ENCODE results near the gene DYNC1I2. TPM values are rescaled to one million over a fixed set of nuclear protein-coding genes. Genes with fewer than 3 reads are reported as not detected.

The DYNC1I2 gene
- total and polyA plus RNA-seq, 2 donors (not counting 3 experiments of a cell fraction or from before 2014, with no cell fraction given), result 131 to 138 TPM

DNA sequence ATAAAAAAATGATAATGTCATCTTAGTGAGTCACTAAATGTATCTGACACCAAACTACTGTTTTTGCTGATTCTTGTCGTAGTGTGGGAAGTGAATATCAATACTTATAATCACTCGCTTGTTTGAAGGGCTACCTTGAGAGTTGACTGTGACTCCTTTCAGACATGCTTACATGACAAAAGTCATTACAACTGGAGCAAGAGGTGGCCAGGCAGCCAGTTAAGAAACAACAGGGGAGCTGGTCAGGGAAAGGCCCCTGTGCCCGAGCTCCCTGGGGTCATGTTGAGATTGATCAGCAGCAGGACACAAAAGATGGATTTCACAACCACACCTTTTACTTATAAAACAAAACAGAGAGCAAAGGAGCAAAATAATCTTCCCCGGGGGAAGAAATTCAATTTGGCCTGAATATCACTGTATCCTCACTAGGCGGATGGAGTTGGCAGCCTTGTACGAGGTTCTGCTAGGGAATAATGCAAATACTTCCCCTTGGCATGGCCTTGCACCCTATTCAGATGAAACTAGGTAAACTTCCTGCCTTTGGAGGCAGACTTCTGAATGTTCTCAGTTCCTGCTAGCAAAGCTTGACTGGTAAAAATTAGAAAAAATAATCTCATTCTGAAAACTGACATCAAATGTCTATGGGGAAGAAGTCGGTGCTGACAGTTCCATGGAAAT, 101.2 kb downstream of the DYNC1I2 start:
- H3K36me3 ChIP-seq (ENCODE audit: control insufficient read depth in 2 of 2, extremely low read depth in 1 of 2, insufficient read depth in 2 of 2, low read length in 2 of 2), result peaks cover 4 to 6% of the 10 kb centered on the region in 2 experiments
- dilution Hi-C loops (cut with MboI; ENCODE audit: extremely low pct_ligation_motif_present, low sequenced_read_pairs), result no loop called here
- no peak overlapping the region for H3K9ac ChIP-seq (replicated peaks; ENCODE audit: extremely low read depth, insufficient read depth, low read length)
- CTCF ChIA-PET, result no interaction called here
- DNase-seq (ENCODE audit: low read depth, low spot score), result peak; percentile 20
- H3K79me2 ChIP-seq (ENCODE audit: control insufficient read depth, insufficient read depth, low read length), result no peaks in the 10 kb centered on the region
- FAIRE-seq, result no peak
- H2AFZ ChIP-seq (ENCODE audit: low read depth, low read length), result no peak overlapping the region
- POLR2A ChIA-PET, result no interaction called here
- H3K9me3 ChIP-seq (replicated peaks; ENCODE audit: control insufficient read depth, insufficient read depth, low read length), result no peaks in the 10 kb centered on the region
- no TSS peak for BruUV-seq (replicated peaks)
- H3K9me1 ChIP-seq (replicated peaks; ENCODE audit: control insufficient read depth, extremely low read depth, insufficient read depth, low read length), result no peaks in the 10 kb centered on the region
- no peak overlapping the region for H3K4me3 ChIP-seq (replicated peaks in 1 of 3; ENCODE audit: insufficient read depth in 1 of 3, low read depth in 1 of 3, low read length in 3 of 3)
- no peak overlapping the region for H3K27ac ChIP-seq (ENCODE audit: insufficient read depth, low read depth, low read length)
- intact Hi-C loops (cut with micrococcal nuclease), result no loop called here
- TF ChIP-seq POLR2AphosphoS5 (IDR thresholded peaks at IDR 0.05; ENCODE audit: insufficient read depth, low read depth, low read length), result no peak
- no peak overlapping the region for H3K4me2 ChIP-seq (ENCODE audit: insufficient read depth, low read length)
- H3K27me3 ChIP-seq (ENCODE audit: control insufficient read depth in 2 of 2, insufficient read depth in 2 of 2, low read length in 2 of 2), result no peaks in the 10 kb centered on the region
- H3K4me1 ChIP-seq (ENCODE audit: control insufficient read depth, extremely low read depth, insufficient read depth, low read length), result no peaks in the 10 kb centered on the region
- no peaks in the 10 kb centered on the region for H4K20me1 ChIP-seq (replicated peaks; ENCODE audit: control insufficient read depth, extremely low read depth, insufficient read depth, low read length)

GRCh38 chr2:171789956-171790355, 102.7 kb downstream of the DYNC1I2 start:
- ChIA-PET CTCF (interaction anchor here (0.6 to 2.3 kb wide), 2 partner anchors 14 to 202 kb away, joined by 3 to 8 read pairs; no protein-coding TSS in a partner anchor), POLR2A (no interaction called here)
- Histone ChIP-seq H3K9me3 (replicated peaks; ENCODE audit: control insufficient read depth, insufficient read depth, low read length) (no peaks in the 10 kb centered on the region), H3K4me2 (ENCODE audit: insufficient read depth, low read length) (no peak overlapping the region), H3K27ac (ENCODE audit: insufficient read depth, low read depth, low read length) (no peak overlapping the region), H4K20me1 (replicated peaks; ENCODE audit: control insufficient read depth, extremely low read depth, insufficient read depth, low read length) (no peaks in the 10 kb centered on the region), H3K4me1 (ENCODE audit: control insufficient read depth, extremely low read depth, insufficient read depth, low read length) (no peaks in the 10 kb centered on the region), H2AFZ (ENCODE audit: low read depth, low read length) (no peak overlapping the region), H3K27me3 (ENCODE audit: control insufficient read depth in 2 of 2, insufficient read depth in 2 of 2, low read length in 2 of 2) (no peaks in the 10 kb centered on the region), H3K4me3 (replicated peaks in 1 of 3; ENCODE audit: insufficient read depth in 1 of 3, low read depth in 1 of 3, low read length in 3 of 3) (no peak overlapping the region), H3K36me3 (ENCODE audit: control insufficient read depth in 2 of 2, extremely low read depth in 1 of 2, insufficient read depth in 2 of 2, low read length in 2 of 2) (peaks cover 4 to 6% of the 10 kb centered on the region in 2 experiments), H3K79me2 (ENCODE audit: control insufficient read depth, insufficient read depth, low read length) (no peaks in the 10 kb centered on the region), H3K9ac (replicated peaks; ENCODE audit: extremely low read depth, insufficient read depth, low read length) (no peak overlapping the region), H3K9me1 (replicated peaks; ENCODE audit: control insufficient read depth, extremely low read depth, insufficient read depth, low read length) (no peaks in the 10 kb centered on the region)
- FAIRE-seq (no peak), DNase-seq (ENCODE audit: low read depth, low spot score) (no peak)
- TF ChIP-seq MYC (IDR thresholded peaks at IDR 0.05; ENCODE audit: low read depth, low read length) (no peak), FOS (IDR thresholded peaks at IDR 0.05; ENCODE audit: borderline replicate concordance, insufficient read depth, low read length) (no peak), JUN (IDR thresholded peaks at IDR 0.05; ENCODE audit: borderline replicate concordance, insufficient read depth, insufficient read length, low read depth) (no peak), GATA2 (IDR thresholded peaks at IDR 0.05; ENCODE audit: insufficient read depth, insufficient read length, low read depth, low read length) (no peak), POLR2A (IDR thresholded peaks at IDR 0.05; ENCODE audit: low read depth, low read length) (no peak), EZH2 (IDR thresholded peaks at IDR 0.05; ENCODE audit: borderline replicate concordance, low read depth, low read length, severe bottlenecking) (no peak), POLR2AphosphoS5 (IDR thresholded peaks at IDR 0.05; ENCODE audit: insufficient read depth, low read depth, low read length) (no peak)
- TF ChIP-seq, protein P1, sequence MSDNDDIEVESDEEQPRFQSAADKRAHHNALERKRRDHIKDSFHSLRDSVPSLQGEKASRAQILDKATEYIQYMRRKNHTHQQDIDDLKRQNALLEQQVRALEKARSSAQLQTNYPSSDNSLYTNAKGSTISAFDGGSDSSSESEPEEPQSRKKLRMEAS (IDR thresholded peaks at IDR 0.05; ENCODE audit: insufficient read depth, insufficient read length), result no peak
- TF ChIP-seq, protein P2, sequence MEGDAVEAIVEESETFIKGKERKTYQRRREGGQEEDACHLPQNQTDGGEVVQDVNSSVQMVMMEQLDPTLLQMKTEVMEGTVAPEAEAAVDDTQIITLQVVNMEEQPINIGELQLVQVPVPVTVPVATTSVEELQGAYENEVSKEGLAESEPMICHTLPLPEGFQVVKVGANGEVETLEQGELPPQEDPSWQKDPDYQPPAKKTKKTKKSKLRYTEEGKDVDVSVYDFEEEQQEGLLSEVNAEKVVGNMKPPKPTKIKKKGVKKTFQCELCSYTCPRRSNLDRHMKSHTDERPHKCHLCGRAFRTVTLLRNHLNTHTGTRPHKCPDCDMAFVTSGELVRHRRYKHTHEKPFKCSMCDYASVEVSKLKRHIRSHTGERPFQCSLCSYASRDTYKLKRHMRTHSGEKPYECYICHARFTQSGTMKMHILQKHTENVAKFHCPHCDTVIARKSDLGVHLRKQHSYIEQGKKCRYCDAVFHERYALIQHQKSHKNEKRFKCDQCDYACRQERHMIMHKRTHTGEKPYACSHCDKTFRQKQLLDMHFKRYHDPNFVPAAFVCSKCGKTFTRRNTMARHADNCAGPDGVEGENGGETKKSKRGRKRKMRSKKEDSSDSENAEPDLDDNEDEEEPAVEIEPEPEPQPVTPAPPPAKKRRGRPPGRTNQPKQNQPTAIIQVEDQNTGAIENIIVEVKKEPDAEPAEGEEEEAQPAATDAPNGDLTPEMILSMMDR (IDR thresholded peaks at IDR 0.05; ENCODE audit: extremely low read depth in 1 of 2, insufficient read depth in 1 of 2, low read depth in 1 of 2, low read length in 2 of 2), result no peak
- no TSS peak for BruUV-seq (replicated peaks)
- intact Hi-C loops (cut with micrococcal nuclease), result loop anchor here (10.0 kb wide), 1 partner anchor 215 kb away; no protein-coding TSS in a partner anchor
- dilution Hi-C loops (cut with MboI; ENCODE audit: extremely low pct_ligation_motif_present, low sequenced_read_pairs), result no loop called here
